ENCODE results near the gene ZNF804A. TPM values are rescaled to one million over a fixed set of nuclear protein-coding genes. Genes with fewer than 3 reads are reported as not detected.

The ZNF804A gene
- total RNA-seq, 2 experiments from 2014 or later = not detected

DNA sequence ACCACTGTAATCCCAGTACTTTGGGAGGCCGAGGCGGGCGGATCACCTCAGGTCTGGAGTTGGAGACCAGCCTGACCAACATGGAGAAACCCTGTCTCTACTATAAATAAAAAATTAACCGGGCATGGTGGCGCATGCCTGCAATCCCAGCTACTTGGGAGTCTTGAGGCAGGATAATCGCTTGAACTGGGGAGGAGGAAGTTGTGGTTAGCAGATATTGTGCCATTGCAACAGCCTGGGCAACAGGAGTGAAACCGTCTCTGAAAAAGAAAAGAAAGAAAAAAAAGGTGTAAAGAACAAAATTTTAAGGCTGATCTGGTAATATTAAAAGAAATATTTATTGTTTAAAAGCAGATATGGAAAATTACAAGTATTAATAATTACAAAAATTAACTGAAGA is 29.7 kb downstream of the ZNF804A start:
- CTCF ChIA-PET = no interaction called here
- Mint-ChIP-seq H3K9me3 (no peaks in the 10 kb centered on the region), H3K27ac (no peak overlapping the region), H3K4me1 (ENCODE audit: low read depth) (no peaks in the 10 kb centered on the region), H3K27me3 (ENCODE audit: low read depth) (no peaks in the 10 kb centered on the region), H3K4me3 (no peak overlapping the region), H3K36me3 (ENCODE audit: low read depth) (no peaks in the 10 kb centered on the region)
- intact Hi-C loops (cut with micrococcal nuclease) = no loop called here
- no peak for DNase-seq

DNA sequence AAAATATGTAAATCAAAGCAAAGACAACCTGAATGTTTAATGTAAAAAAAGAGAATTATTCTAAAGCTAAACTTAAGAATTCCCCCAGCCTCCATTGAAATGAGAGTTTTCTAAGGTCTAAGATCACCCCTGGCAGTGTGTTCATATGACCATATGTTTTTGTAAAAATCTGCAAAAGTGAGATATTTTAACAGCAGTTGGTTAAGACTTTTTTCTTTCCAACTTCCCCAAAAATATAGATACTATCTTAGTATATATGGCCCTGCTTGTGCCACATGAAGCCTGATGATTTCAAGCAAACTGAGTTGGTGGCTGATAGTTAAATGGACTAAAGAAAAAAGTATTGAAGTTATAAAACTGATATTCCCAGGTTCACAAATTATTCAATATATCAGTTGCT is 35.4 kb downstream of the ZNF804A start:
- CTCF ChIA-PET = no interaction called here
- no peak overlapping the region for H3K27ac Mint-ChIP-seq
- intact Hi-C loops (cut with micrococcal nuclease) = no loop called here
- H3K9me3 Mint-ChIP-seq = no peaks in the 10 kb centered on the region
- DNase-seq = no peak
- H3K27me3 Mint-ChIP-seq (ENCODE audit: low read depth) = no peaks in the 10 kb centered on the region
- H3K4me3 Mint-ChIP-seq = no peak overlapping the region
- no peaks in the 10 kb centered on the region for H3K4me1 Mint-ChIP-seq (ENCODE audit: low read depth)
- H3K36me3 Mint-ChIP-seq (ENCODE audit: low read depth) = no peaks in the 10 kb centered on the region

DNA sequence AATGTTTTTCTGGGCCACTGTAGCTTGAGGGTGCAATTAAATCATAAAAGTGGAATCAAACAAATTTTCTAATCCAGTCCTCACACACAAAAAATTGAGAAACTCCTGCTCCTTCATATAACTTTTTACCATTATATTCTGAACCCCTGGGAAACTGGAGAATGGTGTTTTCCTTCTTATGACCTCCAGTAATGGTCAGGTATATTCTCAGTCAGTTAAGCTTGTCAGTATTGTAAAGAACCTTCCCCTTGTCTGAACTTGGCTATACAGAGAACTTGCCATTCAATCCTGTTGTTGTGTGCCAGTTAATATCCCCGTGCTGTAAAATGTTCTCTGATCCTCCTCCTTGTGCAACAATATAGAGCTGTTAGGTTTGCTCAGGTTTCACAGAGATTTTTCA is 39.5 kb downstream of the ZNF804A start:
- no peak for DNase-seq
- CTCF ChIA-PET = no interaction called here
- Mint-ChIP-seq H3K9me3 (no peaks in the 10 kb centered on the region), H3K4me1 (ENCODE audit: low read depth) (no peaks in the 10 kb centered on the region), H3K27ac (no peak overlapping the region), H3K36me3 (ENCODE audit: low read depth) (no peaks in the 10 kb centered on the region), H3K27me3 (ENCODE audit: low read depth) (no peaks in the 10 kb centered on the region), H3K4me3 (no peak overlapping the region)
- intact Hi-C loops (cut with micrococcal nuclease) = no loop called here

DNA sequence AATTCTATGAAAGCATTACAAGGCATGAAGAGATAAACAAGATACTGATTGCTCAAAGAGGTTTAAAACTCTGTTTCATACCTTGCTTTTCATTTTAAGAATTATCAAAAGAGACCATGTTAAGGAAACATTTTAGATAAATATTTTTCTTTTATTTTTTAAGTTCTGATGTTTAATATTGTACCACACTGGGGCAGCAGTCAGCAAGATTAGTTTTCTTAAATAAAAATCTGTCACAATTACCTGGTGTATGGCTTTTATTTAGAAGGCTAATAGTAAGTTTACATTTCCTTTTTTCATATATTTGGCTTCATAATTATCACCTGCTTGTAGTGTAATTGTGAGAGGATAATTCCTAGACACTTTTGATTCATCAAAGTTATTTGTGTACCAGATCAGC is 46.4 kb downstream of the ZNF804A start:
- CTCF ChIA-PET = no interaction called here
- no peak for DNase-seq
- peaks cover 4% of the 10 kb centered on the region for H3K9me3 Mint-ChIP-seq
- H3K27me3 Mint-ChIP-seq (ENCODE audit: low read depth) = no peaks in the 10 kb centered on the region
- H3K4me1 Mint-ChIP-seq (ENCODE audit: low read depth) = no peaks in the 10 kb centered on the region
- intact Hi-C loops (cut with micrococcal nuclease) = no loop called here
- no peak overlapping the region for H3K27ac Mint-ChIP-seq
- H3K36me3 Mint-ChIP-seq (ENCODE audit: low read depth) = no peaks in the 10 kb centered on the region
- H3K4me3 Mint-ChIP-seq = no peak overlapping the region

DNA sequence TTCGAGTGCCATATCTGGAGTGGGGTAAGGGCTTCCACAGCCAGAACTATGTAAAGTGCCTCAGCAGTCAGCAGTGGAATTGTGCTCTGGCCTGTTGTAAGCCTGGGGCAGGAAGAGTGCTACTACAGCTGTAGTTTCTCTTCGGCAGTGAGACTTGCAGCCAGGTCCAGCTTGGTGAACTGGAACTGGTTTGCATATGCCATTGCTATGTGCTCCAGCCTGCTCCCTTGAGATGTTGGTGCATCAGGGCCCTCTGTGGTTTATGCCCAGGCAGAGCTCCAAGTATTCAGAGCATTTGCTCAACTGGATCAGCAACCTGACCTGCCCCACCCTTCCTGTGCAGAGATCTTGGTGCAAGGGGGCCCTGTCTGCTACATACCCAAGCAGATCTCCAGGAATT is 47.8 kb downstream of the ZNF804A start:
- Mint-ChIP-seq H3K4me1 (ENCODE audit: low read depth) (no peaks in the 10 kb centered on the region), H3K27me3 (ENCODE audit: low read depth) (no peaks in the 10 kb centered on the region), H3K4me3 (no peak overlapping the region), H3K27ac (no peak overlapping the region), H3K36me3 (ENCODE audit: low read depth) (no peaks in the 10 kb centered on the region), H3K9me3 (peaks cover 5% of the 10 kb centered on the region)
- CTCF ChIA-PET = no interaction called here
- intact Hi-C loops (cut with micrococcal nuclease) = no loop called here
- DNase-seq = no peak

DNA sequence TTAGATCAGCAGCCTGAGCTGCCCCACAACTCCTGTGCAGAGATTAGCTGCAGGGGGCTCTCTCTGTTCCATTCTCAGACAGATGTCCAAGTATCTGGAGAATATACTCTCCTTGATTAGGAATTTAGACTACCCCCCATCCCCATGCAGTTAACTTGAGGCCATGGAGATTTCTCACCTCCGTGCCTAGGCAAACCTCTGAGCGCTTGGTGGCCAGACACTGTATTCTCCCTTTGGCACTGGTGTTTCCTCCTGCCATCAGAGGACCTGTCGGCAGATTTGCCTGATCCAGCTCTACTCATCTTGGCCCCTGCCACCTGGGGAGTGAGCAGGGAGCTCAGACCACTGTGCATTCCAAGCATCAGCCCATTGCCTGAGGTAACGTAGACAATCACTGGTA is 48.3 kb downstream of the ZNF804A start:
- Mint-ChIP-seq H3K4me3 (no peak overlapping the region), H3K9me3 (peaks cover 5% of the 10 kb centered on the region), H3K36me3 (ENCODE audit: low read depth) (no peaks in the 10 kb centered on the region), H3K27me3 (ENCODE audit: low read depth) (no peaks in the 10 kb centered on the region), H3K4me1 (ENCODE audit: low read depth) (no peaks in the 10 kb centered on the region), H3K27ac (no peak overlapping the region)
- intact Hi-C loops (cut with micrococcal nuclease) = no loop called here
- CTCF ChIA-PET = no interaction called here
- DNase-seq = no peak

DNA sequence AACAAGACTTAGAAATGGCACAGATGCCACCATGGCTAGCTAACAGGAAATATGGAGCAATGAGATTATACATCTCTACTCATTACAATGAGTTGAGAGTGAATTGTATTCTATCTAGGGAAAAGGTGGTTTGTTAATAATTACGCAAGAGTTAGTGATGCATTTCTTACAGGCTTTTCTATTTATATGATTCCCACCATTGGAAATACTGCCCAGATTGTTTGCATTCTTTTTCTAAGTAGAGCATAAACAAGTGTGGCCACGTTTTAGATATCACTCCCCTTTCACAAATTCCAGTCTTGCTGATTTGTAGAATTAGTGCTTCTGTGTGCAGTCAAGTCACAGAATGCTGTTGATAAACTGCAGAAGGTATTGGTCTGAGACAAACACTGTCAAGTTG is 56.6 kb downstream of the ZNF804A start:
- intact Hi-C loops (cut with micrococcal nuclease) = no loop called here
- no peak for DNase-seq
- Mint-ChIP-seq H3K4me3 (no peak overlapping the region), H3K36me3 (ENCODE audit: low read depth) (no peaks in the 10 kb centered on the region), H3K27ac (no peak overlapping the region), H3K27me3 (ENCODE audit: low read depth) (no peaks in the 10 kb centered on the region), H3K9me3 (peaks cover 7% of the 10 kb centered on the region), H3K4me1 (ENCODE audit: low read depth) (no peaks in the 10 kb centered on the region)
- CTCF ChIA-PET = no interaction called here

DNA sequence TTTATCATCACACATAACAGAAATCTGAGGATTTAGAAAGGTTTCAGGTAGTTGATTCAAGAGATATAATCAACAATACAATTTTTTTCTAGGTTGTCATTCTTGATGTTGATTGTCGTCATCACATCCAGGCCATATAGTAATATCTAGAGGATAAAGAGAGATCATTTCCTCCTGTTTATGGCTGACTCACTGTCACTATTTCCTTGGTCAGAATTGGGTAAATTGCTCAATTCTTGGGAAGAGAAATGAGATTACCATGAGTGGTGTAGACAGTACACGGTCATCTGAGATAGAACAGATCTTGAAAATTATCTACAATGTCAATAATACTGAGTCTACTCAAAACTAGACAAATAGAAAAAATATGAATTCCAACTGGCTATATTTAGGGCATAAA is 78.8 kb downstream of the ZNF804A start:
- no peaks in the 10 kb centered on the region for H3K4me1 Mint-ChIP-seq (ENCODE audit: low read depth)
- H3K4me3 Mint-ChIP-seq = no peak overlapping the region
- H3K27ac Mint-ChIP-seq = no peak overlapping the region
- no peaks in the 10 kb centered on the region for H3K9me3 Mint-ChIP-seq
- CTCF ChIA-PET = no interaction called here
- intact Hi-C loops (cut with micrococcal nuclease) = no loop called here
- no peak for DNase-seq
- no peaks in the 10 kb centered on the region for H3K36me3 Mint-ChIP-seq (ENCODE audit: low read depth)
- no peaks in the 10 kb centered on the region for H3K27me3 Mint-ChIP-seq (ENCODE audit: low read depth)

DNA sequence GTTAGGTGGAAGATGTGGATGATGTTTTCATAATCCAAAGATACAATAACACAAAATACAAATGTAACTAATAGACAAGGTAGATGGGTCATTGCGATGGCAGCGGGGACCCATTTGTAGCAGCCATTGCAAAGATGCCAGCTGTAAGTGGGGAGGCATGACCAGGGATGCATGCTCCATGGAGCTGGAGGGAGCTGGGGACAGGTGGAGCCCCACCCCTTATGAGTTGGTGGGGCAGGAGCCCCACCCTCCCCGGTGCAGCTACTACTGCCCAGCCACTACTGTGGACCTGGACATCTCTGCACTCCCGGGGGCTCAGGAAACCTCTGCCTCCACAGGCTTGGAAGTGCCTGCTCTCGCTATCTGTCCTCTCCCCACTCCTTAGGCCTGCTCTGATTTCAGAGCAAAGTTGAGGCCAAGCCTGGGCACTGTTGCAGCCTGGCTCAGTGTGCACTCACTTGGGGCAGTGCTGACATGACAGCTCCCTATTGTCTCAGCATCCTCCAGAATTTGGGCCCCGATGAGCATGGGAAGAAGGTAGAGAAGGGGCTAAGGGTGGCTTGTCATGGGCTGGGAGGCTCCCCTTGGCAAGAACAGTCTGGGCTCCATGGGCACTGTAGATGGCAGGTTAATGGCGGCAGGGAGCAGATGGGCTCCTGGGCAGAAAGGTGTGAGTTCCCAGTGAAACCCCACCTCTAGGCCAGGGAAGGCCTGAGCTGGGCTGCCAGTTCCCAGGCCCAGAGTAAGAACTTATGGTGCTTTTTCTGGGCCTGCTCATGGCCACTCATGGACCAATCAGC is 81.1 kb downstream of the ZNF804A start:
- intact Hi-C loops (cut with micrococcal nuclease) = no loop called here
- DNase-seq = no peak

DNA sequence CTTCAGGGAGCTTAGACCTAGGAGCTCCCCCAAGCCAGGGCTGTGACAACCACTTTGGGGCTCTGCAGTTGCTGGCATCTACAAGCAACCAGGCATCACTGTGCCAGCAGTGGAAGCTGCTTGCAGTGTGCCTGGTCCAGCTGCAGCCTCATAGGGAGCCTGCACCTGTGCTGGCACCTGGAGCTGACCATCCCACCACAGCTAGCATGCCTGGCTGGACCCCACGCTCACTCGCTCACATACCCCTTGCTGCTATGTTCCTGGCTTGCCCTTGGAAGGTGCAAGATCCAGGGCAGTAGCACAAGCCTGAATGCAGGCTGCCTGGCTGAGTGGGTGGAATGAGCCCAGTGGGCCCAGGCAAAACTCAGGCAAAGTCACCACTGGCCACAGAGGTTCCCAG is 82.5 kb downstream of the ZNF804A start:
- DNase-seq = no peak
- Mint-ChIP-seq H3K4me1 (ENCODE audit: low read depth) (no peaks in the 10 kb centered on the region), H3K9me3 (no peaks in the 10 kb centered on the region), H3K27ac (no peak overlapping the region), H3K27me3 (ENCODE audit: low read depth) (no peaks in the 10 kb centered on the region), H3K36me3 (ENCODE audit: low read depth) (no peaks in the 10 kb centered on the region), H3K4me3 (no peak overlapping the region)
- CTCF ChIA-PET = no interaction called here
- intact Hi-C loops (cut with micrococcal nuclease) = no loop called here

More for the DNA sequence above, 81.1 kb downstream of the ZNF804A start:
- Mint-ChIP-seq H3K27ac (no peak overlapping the region), H3K27me3 (ENCODE audit: low read depth) (no peaks in the 10 kb centered on the region), H3K9me3 (no peaks in the 10 kb centered on the region), H3K36me3 (ENCODE audit: low read depth) (no peaks in the 10 kb centered on the region), H3K4me1 (ENCODE audit: low read depth) (no peaks in the 10 kb centered on the region), H3K4me3 (no peak overlapping the region)
- CTCF ChIA-PET = no interaction called here

DNA sequence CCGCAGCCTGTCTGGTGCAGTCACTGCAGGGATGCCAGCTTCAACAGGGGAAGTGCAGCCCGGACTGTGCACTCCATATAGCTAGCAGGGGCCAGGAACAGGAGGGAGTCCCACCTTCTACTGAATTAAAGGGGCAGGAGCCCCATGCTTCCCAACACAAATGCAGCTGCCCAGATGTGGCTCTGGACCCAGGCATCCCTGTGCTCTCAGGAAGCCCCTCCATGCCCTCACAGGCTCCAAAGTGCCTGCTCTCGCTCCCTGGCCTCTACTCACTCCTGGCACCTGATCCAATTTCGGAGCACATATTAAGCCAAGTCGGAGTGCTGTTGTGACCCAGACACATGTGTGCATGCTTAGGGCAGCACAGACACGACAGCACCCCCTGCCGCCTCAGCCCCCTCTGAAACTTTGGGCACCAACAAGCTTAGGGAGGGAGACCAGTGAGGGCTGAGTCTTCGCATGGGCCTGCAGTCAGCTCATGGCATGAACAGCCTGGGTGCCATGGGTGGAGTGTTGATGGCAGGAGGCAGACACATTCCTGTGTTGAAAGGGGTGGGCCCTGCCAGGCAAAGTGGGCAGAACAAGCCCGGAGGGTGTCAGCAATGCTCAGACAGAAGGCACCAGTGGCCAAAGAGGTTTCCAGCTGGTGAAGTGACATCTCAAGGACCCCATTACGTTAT is 83.5 kb downstream of the ZNF804A start:
- H3K27ac Mint-ChIP-seq = no peak overlapping the region
- H3K36me3 Mint-ChIP-seq (ENCODE audit: low read depth) = no peaks in the 10 kb centered on the region
- no peaks in the 10 kb centered on the region for H3K4me1 Mint-ChIP-seq (ENCODE audit: low read depth)
- CTCF ChIA-PET = no interaction called here
- intact Hi-C loops (cut with micrococcal nuclease) = no loop called here
- H3K9me3 Mint-ChIP-seq = no peaks in the 10 kb centered on the region
- H3K27me3 Mint-ChIP-seq (ENCODE audit: low read depth) = no peaks in the 10 kb centered on the region
- no peak for DNase-seq
- no peak overlapping the region for H3K4me3 Mint-ChIP-seq

DNA sequence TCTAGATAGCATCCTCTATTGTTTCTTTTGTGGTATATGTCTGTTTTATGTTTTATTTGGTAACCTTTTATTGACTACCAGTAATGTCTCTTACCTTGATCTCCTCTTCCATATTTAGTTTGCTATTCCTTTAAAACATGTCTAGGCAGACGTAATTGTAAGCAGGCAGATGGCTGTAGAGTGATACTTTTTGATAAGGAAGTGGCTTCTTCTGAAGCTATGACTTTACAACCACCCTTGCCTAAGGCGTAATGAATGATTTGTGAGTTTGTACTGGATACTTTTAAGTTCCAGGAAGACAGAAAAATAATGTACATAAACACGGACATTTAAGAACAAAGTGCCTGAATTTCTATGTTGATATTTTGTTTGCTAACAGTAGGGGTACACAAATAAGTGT is 85.6 kb downstream of the ZNF804A start:
- Mint-ChIP-seq H3K27ac (no peak overlapping the region), H3K27me3 (ENCODE audit: low read depth) (no peaks in the 10 kb centered on the region), H3K9me3 (no peaks in the 10 kb centered on the region), H3K4me3 (no peak overlapping the region), H3K4me1 (ENCODE audit: low read depth) (no peaks in the 10 kb centered on the region), H3K36me3 (ENCODE audit: low read depth) (no peaks in the 10 kb centered on the region)
- no peak for DNase-seq
- intact Hi-C loops (cut with micrococcal nuclease) = no loop called here
- CTCF ChIA-PET = no interaction called here

DNA sequence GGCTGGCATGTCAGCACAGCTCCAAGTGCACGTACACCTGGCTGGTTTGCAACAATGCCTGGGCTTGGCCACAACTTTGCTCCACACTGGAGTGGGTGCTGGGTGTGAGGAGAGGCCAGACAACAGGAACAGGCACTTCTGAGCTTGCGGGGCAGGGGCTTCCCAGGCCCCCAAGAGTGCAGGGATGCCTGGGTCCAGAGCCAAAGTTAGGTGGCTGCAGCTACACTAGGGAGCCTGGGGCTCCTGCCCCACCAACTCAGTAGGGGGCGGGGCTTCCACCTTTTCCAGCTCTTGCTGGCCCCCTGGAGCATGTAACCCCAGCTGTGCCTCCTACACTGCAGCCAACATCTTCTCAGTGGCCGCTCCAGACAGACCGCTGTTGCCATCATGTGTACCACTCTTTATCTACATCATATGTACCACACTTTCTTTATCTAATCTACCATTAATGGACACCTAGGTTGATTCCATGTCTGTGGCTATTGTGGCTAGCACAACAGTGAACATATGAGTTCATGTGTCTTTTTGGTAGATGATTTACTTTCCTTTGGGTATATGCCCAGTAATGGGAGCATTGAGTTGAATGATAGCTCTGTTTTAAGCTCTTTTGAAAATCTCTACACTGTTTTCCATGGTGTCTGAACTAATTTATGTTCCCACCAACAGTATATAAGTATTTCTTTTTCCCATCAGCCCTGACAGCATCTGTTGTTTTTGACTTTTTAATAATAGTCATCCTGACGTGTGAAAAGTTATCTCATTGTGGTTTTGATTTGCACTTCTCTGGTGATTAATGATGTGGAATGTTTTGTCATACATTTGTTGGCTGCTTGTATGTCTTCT is 87.9 kb downstream of the ZNF804A start:
- no peaks in the 10 kb centered on the region for H3K36me3 Mint-ChIP-seq (ENCODE audit: low read depth)
- intact Hi-C loops (cut with micrococcal nuclease) = no loop called here
- CTCF ChIA-PET = no interaction called here
- no peak overlapping the region for H3K27ac Mint-ChIP-seq
- no peaks in the 10 kb centered on the region for H3K27me3 Mint-ChIP-seq (ENCODE audit: low read depth)
- H3K4me1 Mint-ChIP-seq (ENCODE audit: low read depth) = no peaks in the 10 kb centered on the region
- no peaks in the 10 kb centered on the region for H3K9me3 Mint-ChIP-seq
- no peak overlapping the region for H3K4me3 Mint-ChIP-seq
- no peak for DNase-seq
